Measurements from ENCODE around the gene GABARAPL1.
"Not testable (repeated sequence)": the region's sequence is repeated elsewhere in the genome, so short reads cannot be mapped to it uniquely, and the experiment has no call there.

The GABARAPL1 gene

GRCh38 chr12:10212739-10213131 lies at the start of gene GABARAPL1:
TSS of gene GABARAPL1 (plus strand) at chr12:10212877. CDS start at chr12:10213130, 253 bp downstream.
- no peak for DNase-seq (ENCODE audit: low read depth, low spot score)

DNA sequence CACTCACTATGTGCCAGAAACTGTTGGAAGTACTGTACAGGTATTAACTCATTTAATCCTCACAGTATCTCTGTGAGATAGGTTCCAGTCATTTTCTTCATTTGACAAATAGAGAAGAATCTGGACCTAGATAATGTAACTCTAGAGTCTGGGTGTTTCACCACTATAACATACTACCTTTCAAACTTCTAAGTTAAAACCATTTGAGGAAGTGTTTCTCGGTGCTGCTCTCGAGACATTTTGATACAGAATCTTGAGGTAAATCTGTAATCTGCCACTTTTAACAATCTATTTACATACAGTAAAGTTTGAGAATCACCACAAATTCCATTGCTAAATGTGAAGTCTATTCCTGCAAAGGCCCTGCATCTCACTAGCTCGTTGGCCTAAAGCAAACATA lies 49.6 kb upstream of the GABARAPL1 start:
- DNase-seq (ENCODE audit: low read depth, low spot score): no peak

GRCh38 chr12:10165421-10165820 lies 47.3 kb upstream of the GABARAPL1 start:
- DNase-seq (ENCODE audit: low read depth, low spot score): no peak

DNA sequence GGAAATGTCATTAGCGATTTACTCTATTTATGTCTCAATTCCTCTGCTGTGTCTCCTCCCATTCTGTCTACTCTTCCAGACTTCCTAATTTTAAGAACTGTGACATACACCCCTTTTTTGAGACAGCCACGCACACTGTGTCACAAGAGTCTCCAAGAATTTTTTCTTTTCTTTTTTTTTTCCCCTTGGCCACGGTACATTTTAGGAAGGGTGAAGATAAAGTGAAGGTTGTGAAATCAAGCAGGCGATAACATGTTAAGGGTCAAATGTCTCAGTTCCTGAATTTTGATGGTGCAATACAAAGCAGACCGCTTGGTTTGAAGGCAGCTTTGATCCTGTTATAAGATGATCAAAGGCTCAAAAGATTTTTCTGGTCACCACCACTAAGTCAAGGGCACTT lies 45.1 kb upstream of the GABARAPL1 start:
- no peak for DNase-seq (ENCODE audit: low read depth, low spot score)

DNA sequence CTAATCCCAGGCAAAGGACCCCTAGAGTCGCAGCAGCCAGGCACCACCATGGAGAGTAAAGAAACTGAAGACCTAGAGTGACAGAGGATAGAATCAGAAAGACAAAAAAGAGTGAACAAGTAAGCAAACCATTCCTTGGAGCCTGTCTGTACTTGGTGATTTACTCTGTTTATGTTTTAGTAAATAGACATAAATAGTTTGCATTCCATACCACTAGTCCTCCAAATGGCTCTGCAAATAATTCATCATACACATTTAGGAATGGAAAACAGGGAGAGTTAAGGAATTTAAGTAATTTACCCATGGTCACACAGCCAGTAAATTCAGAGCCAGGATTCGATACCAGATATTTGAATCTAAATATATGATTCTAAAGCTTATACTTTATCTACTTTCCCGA lies 43.6 kb upstream of the GABARAPL1 start:
- DNase-seq (ENCODE audit: low read depth, low spot score): no peak

DNA sequence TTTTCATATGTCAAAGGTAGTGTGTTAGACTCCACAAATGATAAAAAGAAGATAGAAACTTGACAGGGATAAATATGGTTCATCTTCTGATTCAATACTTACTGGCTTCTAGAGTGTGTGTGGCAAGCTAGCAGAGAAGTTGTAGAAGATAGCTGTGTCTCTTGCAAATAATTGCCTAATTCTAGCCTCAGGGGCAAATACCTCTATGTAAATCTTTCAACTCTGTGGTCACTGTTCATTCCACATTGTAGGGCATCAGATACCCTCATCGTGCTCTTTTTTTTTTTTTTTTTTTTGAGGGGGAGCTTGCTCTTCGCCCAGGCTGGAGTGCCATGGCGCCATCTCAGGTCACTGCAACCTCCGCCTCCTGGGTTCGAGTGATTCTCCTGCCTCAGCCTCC lies 42.5 kb upstream of the GABARAPL1 start:
- no peak for DNase-seq (ENCODE audit: low read depth, low spot score)

DNA sequence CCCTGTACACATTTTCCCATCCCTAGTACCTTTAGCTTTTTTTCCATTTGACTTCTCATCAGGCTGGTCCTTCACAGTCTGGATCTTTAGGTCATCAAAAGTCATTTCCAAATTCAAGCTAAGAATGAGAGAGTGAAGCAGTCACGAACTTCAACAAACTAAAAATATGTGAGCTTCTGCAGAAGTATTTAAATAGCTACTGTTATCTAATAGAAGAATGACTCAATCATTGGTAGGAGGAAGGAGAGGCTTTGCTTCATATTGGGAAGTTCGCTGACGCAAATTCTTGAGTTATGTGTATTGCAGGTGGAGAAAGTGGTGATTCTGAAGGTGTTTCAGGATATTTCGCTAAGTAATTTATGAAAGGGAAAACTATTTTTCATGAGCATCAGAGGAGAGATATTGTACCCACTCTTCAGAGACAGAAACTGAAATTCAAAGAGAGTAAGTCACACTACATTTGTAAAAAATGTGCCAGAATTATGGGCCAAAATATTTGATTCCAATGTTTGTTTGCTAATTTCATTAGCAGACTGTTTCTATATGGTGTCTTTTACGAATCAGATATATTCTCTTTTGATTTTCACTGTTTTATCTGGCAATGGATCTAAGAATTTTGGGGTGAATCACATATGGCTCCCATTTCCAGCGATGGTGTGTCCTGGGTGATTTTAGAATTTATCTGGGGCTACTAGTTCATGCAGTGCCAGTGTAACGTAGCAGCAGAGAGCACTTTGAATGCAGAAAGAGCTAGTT lies 40.5 kb upstream of the GABARAPL1 start, which contains the start of gene OLR1:
Gene OLR1 (minus strand): TSS at position 160 of the 756 bp plus-strand sequence. CDS start 55 bp downstream, at position 105.
- DNase-seq (ENCODE audit: low read depth, low spot score): no peak

GRCh38 chr12:10174986-10175614 lies 37.6 kb upstream of the GABARAPL1 start:
- no peak for DNase-seq (ENCODE audit: low read depth, low spot score)

DNA sequence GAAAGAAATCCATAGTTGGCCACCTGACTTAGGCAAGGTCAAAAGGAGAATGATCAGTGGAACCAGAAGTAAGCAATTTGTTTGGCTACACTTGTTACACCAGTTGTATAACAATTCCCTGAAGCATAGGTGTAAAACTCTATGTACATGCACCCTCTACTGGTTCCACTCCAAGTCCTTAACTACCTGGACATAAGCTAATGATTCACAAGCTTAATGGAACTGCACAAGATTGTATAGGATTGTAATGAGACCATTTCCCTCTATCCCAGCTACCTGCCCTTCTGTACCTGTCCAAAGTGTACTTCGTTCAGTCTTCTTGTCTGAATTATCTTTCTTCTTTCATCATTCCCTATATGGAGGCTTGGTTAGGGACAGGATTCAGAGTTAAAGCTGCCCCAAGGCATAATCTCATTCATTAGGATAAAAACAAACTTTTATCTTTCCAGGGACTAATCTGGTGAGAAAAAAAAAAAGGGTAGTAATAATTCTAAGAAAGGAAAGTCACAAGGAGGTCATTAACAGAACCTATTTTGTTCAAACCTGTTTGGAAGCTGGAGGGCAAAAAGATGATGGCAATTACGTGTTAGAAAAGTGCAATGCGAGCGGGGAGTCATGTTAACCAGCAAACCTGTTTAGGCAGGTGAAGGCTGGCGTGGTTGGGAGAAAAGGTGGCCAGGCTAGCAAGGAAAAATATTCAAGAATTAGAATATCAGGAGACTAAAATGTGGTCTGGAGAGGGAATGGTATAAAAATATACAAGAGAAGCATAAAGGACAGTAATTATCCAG lies 36.6 kb upstream of the GABARAPL1 start:
- no peak for DNase-seq (ENCODE audit: low read depth, low spot score)

GRCh38 chr12:10178821-10179220 lies 33.9 kb upstream of the GABARAPL1 start, which contains the start of gene TMEM52B:
TSS of gene TMEM52B (plus strand) at chr12:10179032. CDS start at chr12:10179575, 543 bp downstream.
- no peak for DNase-seq (ENCODE audit: low read depth, low spot score)

DNA sequence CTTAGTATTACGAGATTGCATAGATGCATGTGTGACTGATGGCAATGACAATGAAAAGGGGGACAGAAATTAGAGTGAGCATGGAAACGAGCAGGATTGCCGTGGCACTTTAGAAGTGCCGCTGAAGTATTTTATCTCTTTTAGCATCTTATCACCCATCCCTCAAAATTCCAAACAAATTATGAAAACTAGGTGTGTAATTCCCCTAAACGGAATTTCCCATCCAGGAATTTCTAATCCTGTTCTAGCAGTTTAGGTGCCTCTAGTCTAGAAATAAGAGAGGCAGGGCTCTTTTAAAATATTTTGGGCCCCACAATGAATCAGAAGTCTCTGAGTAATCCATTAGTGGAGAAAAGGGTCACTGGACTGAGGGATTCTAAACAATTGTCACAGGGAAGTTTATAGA lies 32.9 kb upstream of the GABARAPL1 start:
- no peak for DNase-seq (ENCODE audit: low read depth, low spot score)

DNA sequence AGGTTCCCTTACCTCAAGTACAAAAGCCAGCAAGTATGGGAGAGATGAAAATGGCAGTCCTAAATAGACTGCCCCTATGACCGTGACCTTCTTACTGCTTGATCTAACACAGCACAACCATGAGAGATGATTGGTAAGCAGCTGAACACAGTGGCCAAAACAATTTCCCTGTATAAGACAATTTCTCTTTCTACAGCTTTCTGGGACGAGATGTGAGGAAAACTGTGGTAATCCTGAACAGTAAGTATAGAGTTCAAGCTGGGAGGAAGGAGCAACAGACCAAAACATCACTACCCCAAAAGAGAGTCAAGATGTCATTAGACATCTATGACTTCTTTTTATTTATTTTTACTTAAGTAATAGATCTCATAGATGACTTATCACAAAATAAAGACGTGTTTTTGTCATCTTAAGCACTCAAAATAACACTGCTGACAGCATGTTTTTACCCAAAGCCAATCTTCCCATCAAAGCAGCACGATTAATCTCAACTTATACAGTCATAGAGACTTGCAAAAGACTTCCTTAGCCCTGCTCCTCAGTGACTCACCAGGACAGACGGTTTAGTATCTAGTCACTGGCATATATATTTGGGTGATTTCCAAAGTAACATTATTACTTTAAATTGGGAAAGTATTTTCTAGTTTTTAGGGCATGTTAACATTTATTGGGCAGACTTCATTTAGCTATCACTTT lies 30.2 kb upstream of the GABARAPL1 start:
- DNase-seq (ENCODE audit: low read depth, low spot score): no peak

- DNase-seq (ENCODE audit: low read depth, low spot score): no peak
These were observed 28.3 kb upstream of the GABARAPL1 start for GRCh38 chr12:10184261-10184843.

DNA sequence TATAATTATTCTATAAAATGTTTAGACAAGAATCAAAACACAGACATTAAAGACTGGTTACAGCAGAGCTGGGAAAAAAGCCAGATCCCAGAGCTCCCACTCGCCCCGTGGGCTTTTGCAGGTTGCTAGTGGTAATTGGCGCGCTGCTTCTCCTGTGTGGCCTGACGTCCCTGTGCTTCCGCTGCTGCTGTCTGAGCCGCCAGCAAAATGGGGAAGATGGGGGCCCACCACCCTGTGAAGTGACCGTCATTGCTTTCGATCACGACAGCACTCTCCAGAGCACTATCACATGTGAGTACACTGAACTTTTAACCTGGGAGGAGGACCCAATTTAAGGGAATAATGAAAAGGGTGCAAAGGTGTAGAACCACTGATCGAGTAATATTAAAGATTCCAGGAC lies 26.4 kb upstream of the GABARAPL1 start:
- no peak for DNase-seq (ENCODE audit: low read depth, low spot score)

GRCh38 chr12:10186958-10187357 lies 25.7 kb upstream of the GABARAPL1 start:
- not testable (repeated sequence) for DNase-seq (ENCODE audit: low read depth, low spot score)

- DNase-seq (ENCODE audit: low read depth, low spot score): no peak
These were observed 23.0 kb upstream of the GABARAPL1 start for GRCh38 chr12:10189653-10190052.

DNA sequence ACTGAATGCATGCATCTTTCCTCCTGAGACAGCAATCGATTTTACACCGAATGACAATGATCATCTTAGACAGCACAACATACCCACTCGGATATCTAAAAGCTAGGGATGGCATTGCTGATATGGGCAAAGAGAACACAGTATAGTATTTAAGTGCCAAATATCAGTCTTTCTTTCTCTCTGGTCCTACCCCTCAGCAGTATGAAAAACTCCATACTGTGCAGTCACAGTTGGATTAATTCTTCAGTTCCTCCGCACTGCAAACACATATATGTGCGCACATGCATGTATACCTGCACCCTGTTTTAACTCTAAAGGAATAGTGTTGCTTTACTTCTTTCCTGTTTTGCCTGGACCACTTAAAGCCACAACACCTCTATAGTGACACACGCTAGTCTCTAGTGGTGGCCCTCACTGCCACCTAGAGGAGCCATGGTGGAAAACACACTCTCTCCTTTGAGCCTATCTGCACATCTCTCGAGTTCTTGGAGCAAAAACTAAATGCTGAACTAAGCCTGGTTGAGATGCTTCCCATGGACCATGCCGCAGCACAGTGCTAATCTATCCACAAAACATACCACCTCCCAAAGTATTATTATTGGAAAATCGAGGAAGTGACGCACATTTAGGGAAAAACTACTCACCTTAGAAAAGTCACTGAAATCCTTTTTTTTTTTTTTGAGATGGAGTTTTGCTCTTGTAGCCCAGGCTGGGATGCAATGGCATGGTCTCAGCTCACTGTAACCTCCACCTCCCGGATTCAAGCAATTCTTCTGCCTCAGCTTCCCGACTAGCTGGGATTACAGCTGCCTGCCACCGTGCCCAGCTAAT lies 21.9 kb upstream of the GABARAPL1 start:
- DNase-seq (ENCODE audit: low read depth, low spot score): peak; percentile 54

- DNase-seq (ENCODE audit: low read depth, low spot score): no peak
These were observed 20.8 kb upstream of the GABARAPL1 start for GRCh38 chr12:10191865-10192264.

DNA sequence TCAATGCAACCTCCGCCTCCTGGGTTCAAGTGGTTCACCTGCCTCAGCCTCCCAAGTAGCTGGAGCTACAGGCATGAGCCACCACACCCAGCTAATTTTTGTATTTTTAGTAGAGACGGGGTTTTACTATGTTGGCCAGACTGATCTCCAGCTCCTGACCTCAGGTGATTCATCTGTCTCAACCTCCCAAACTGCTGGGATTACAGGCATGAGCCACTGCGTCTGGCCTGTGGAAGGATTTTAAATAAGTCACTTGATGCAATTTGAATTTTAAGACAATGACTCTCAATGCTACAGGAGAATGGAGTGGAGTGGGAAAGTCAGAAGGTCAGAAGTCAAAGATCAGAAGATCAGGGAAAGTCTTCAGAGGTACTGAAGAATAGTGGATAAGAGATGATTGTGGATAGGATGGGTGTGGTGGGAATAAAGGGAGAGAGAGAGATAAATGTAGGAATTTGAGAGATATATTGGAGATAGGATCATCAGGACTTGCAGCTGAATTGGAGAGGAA lies 18.5 kb upstream of the GABARAPL1 start:
- DNase-seq (ENCODE audit: low read depth, low spot score): no peak

DNA sequence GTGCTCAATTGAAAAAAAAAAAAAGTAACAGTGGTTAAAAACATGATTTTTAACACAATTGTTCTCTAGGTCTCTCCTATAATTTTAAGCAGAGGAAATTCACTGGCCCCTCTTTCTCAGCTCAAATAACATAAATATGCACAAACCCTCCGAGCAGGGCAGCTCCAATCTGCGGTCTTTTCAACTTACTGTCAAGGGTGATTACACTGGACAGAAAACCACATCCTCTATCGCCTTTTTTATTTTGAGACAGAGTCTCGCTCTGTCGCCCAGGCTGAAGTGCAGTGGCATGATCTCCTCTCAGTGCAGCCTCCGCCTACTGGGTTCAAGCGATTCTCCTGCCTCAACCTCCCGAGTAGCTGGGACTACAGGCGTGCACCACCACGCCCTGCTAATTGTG lies 16.5 kb upstream of the GABARAPL1 start:
- DNase-seq (ENCODE audit: low read depth, low spot score): no peak
